Parathyroid adenoma (tissue), 2 donors: ENCODE results near the gene DIP2A.

Experiments
- H2AFZ ChIP-seq: fragments of 300-600 bp; sonication (generic); one replicate; pipeline ENCODE4 v1.7.0; 2017; ENCODE audit warnings: antibody characterized with exemption, mild to moderate bottlenecking
- H3K27ac ChIP-seq: fragments of 300-600 bp; sonication (generic); one replicate; pipeline ENCODE4 v1.7.0; 2017
- H3K27me3 ChIP-seq: fragments of 300-600 bp; sonication (generic); one replicate; pipeline ENCODE4 v1.7.0; 2017; ENCODE audit warnings: low read length; ENCODE audit not compliant: control insufficient read depth, insufficient read depth
- H3K36me3 ChIP-seq: fragments of 300-600 bp; sonication (generic); one replicate; pipeline ENCODE4 v1.7.0; 2017; ENCODE audit warnings: low read length; ENCODE audit not compliant: control insufficient read depth, insufficient read depth
- H3K4me1 ChIP-seq: fragments of 300-600 bp; sonication (generic); one replicate; pipeline ENCODE4 v1.7.0; 2017; ENCODE audit warnings: control low read depth
- H3K4me2 ChIP-seq: fragments of 300-600 bp; sonication (generic); one replicate; pipeline ENCODE4 v1.7.0; 2017; ENCODE audit warnings: low read length
- H3K4me3 ChIP-seq: fragments of 300-600 bp; sonication (generic); one replicate; pipeline ENCODE4 v1.7.0; 2017; ENCODE audit warnings: low read depth, low read length
- H3K79me2 ChIP-seq: fragments of 300-600 bp; sonication (generic); one replicate; pipeline ENCODE4 v1.7.0; 2017; ENCODE audit warnings: control low read depth
- H3K9ac ChIP-seq: fragments of 300-600 bp; sonication (generic); one replicate; pipeline ENCODE4 v1.7.0; 2017; ENCODE audit warnings: mild to moderate bottlenecking
- H3K9me3 ChIP-seq: fragments of 300-600 bp; sonication (generic); one replicate; pipeline ENCODE4 v1.7.0; 2017; ENCODE audit warnings: low read length; ENCODE audit not compliant: control insufficient read depth
- TF ChIP-seq, protein P1 (sequence below): fragments of 300-600 bp; sonication (generic); IDR thresholded peaks from one replicate; pipeline ENCODE4 v1.7.0; 2017; ENCODE audit warnings: antibody characterized with exemption, mild to moderate bottlenecking
- donor health status: primary hyperparathyroidism.

The DIP2A gene

GRCh38 chr21:46425571-46425970 lies 33.1 kb upstream of the DIP2A start:
- Histone ChIP-seq H3K27ac (no peak overlapping the region), H3K4me2 (no peak overlapping the region), H3K27me3 (no peaks in the 10 kb centered on the region), H2AFZ (no peak overlapping the region), H3K36me3 (no peaks in the 10 kb centered on the region), H3K4me1 (no peaks in the 10 kb centered on the region), H3K9me3 (no peaks in the 10 kb centered on the region), H3K79me2 (no peaks in the 10 kb centered on the region), H3K9ac (no peak overlapping the region), H3K4me3 (no peak overlapping the region)
- TF ChIP-seq, protein P1, sequence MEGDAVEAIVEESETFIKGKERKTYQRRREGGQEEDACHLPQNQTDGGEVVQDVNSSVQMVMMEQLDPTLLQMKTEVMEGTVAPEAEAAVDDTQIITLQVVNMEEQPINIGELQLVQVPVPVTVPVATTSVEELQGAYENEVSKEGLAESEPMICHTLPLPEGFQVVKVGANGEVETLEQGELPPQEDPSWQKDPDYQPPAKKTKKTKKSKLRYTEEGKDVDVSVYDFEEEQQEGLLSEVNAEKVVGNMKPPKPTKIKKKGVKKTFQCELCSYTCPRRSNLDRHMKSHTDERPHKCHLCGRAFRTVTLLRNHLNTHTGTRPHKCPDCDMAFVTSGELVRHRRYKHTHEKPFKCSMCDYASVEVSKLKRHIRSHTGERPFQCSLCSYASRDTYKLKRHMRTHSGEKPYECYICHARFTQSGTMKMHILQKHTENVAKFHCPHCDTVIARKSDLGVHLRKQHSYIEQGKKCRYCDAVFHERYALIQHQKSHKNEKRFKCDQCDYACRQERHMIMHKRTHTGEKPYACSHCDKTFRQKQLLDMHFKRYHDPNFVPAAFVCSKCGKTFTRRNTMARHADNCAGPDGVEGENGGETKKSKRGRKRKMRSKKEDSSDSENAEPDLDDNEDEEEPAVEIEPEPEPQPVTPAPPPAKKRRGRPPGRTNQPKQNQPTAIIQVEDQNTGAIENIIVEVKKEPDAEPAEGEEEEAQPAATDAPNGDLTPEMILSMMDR, result no peak

- H3K27ac ChIP-seq, result no peak overlapping the region
- no peaks in the 10 kb centered on the region for H3K4me1 ChIP-seq
- H2AFZ ChIP-seq, result no peak overlapping the region
- no peaks in the 10 kb centered on the region for H3K27me3 ChIP-seq
- TF ChIP-seq, protein P1, result no peak
- H3K4me3 ChIP-seq, result no peak overlapping the region
- no peaks in the 10 kb centered on the region for H3K9me3 ChIP-seq
- H3K79me2 ChIP-seq, result no peaks in the 10 kb centered on the region
- H3K4me2 ChIP-seq, result no peak overlapping the region
- no peaks in the 10 kb centered on the region for H3K36me3 ChIP-seq
- H3K9ac ChIP-seq, result no peak overlapping the region
Observed at GRCh38 chr21:46426313-46427046, 32.2 kb upstream of the DIP2A start.

GRCh38 chr21:46427516-46427915 lies 31.2 kb upstream of the DIP2A start:
- Histone ChIP-seq H3K4me1 (no peaks in the 10 kb centered on the region), H3K9me3 (no peaks in the 10 kb centered on the region), H3K9ac (no peak overlapping the region), H3K4me3 (no peak overlapping the region), H3K27ac (no peak overlapping the region), H2AFZ (no peak overlapping the region), H3K79me2 (no peaks in the 10 kb centered on the region), H3K36me3 (no peaks in the 10 kb centered on the region), H3K4me2 (no peak overlapping the region), H3K27me3 (no peaks in the 10 kb centered on the region)
- TF ChIP-seq, protein P1, result no peak

GRCh38 chr21:46428286-46428685 lies 30.4 kb upstream of the DIP2A start:
- Histone ChIP-seq H3K36me3 (no peaks in the 10 kb centered on the region), H3K4me3 (no peak overlapping the region), H3K9ac (no peak overlapping the region), H3K4me2 (no peak overlapping the region), H2AFZ (no peak overlapping the region), H3K27me3 (no peaks in the 10 kb centered on the region), H3K9me3 (no peaks in the 10 kb centered on the region), H3K27ac (no peak overlapping the region), H3K79me2 (no peaks in the 10 kb centered on the region), H3K4me1 (no peaks in the 10 kb centered on the region)
- TF ChIP-seq, protein P1, result no peak
